H9 (cell line): ENCODE data around the gene ENC1. TPM values are rescaled to one million over a fixed set of nuclear protein-coding genes. Genes with fewer than 3 reads are reported as not detected.

ENCODE experiments used
- DNase-seq: peaks from one replicate; pipeline ENCODE4 v3.0.0-alpha.2; 2017
- H2AFZ ChIP-seq: one replicate; pipeline ENCODE4 v1.6.1; 2013; ENCODE audit warnings: mild to moderate bottlenecking, low read length, control low read depth, moderate library complexity
- H2AK5ac ChIP-seq: 2 replicates; pipeline ENCODE4 v1.6.1; 2013; ENCODE audit warnings: low read length, control low read depth, mixed read lengths; ENCODE audit not compliant: insufficient read length
- H2BK120ac ChIP-seq: one replicate; pipeline ENCODE4 v1.6.1; 2013; ENCODE audit warnings: low read depth, mild to moderate bottlenecking, low read length, control low read depth, inconsistent platforms; ENCODE audit not compliant: poor library complexity, severe bottlenecking
- H2BK12ac ChIP-seq: 2 replicates; pipeline ENCODE4 v1.6.1; 2013; ENCODE audit warnings: low read length, control low read depth, mixed read lengths, low read depth; ENCODE audit not compliant: insufficient read length
- H2BK15ac ChIP-seq: 2 replicates; pipeline ENCODE4 v1.6.1; 2013; ENCODE audit warnings: low read depth, low read length, control low read depth
- H2BK20ac ChIP-seq: one replicate; pipeline ENCODE4 v1.6.1; 2013; ENCODE audit warnings: low read depth, mild to moderate bottlenecking, low read length, control low read depth, inconsistent platforms; ENCODE audit not compliant: poor library complexity, severe bottlenecking
- H2BK5ac ChIP-seq: 2 replicates; pipeline ENCODE4 v1.6.1; 2013; ENCODE audit warnings: low read length, control low read depth, mixed read lengths; ENCODE audit not compliant: insufficient read length
- H3K14ac ChIP-seq: 2 replicates; pipeline ENCODE4 v1.6.1; 2013; ENCODE audit warnings: low read length, control low read depth; ENCODE audit not compliant: insufficient read depth
- H3K18ac ChIP-seq: 2 replicates; pipeline ENCODE4 v1.6.1; 2013; ENCODE audit warnings: low read depth, mild to moderate bottlenecking, mixed read lengths, low read length, control low read depth; ENCODE audit not compliant: insufficient read length
- H3K23ac ChIP-seq: 2 replicates; pipeline ENCODE4 v1.6.1; 2013; ENCODE audit warnings: low read length, control low read depth, mixed read lengths, low read depth; ENCODE audit not compliant: insufficient read length
- H3K23me2 ChIP-seq: 2 replicates; pipeline ENCODE4 v1.6.1; 2013; ENCODE audit warnings: low read depth, mild to moderate bottlenecking, mixed read lengths, low read length, control low read depth; ENCODE audit not compliant: insufficient read length, poor library complexity, severe bottlenecking
- H3K27ac ChIP-seq: 2 replicates; pipeline ENCODE4 v1.5.1; 2013; ENCODE audit warnings: low read length, control low read depth, mixed read lengths, low read depth; ENCODE audit not compliant: insufficient read length
- H3K27me3 ChIP-seq: 2 replicates; pipeline ENCODE4 v1.6.1; 2013; ENCODE audit warnings: low read length, control low read depth, inconsistent platforms; ENCODE audit not compliant: insufficient read depth
- H3K4ac ChIP-seq: 2 replicates; pipeline ENCODE4 v1.6.1; 2013; ENCODE audit warnings: low read depth, mild to moderate bottlenecking, control low read depth, inconsistent platforms, low read length, moderate library complexity
- H3K4me1 ChIP-seq: 2 replicates; pipeline ENCODE4 v1.6.1; 2013; ENCODE audit warnings: low read length, control low read depth, inconsistent platforms; ENCODE audit not compliant: insufficient read depth
- H3K4me2 ChIP-seq: 2 replicates; pipeline ENCODE4 v1.6.1; 2013; ENCODE audit warnings: low read length, control low read depth, mixed read lengths; ENCODE audit not compliant: insufficient read length, insufficient read depth
- H3K56ac ChIP-seq: 2 replicates; pipeline ENCODE4 v1.6.1; 2013; ENCODE audit warnings: low read depth, mild to moderate bottlenecking, mixed read lengths, low read length, control low read depth; ENCODE audit not compliant: insufficient read length
- H3K79me1 ChIP-seq: 2 replicates; pipeline ENCODE4 v1.6.1; 2013; ENCODE audit warnings: low read depth, mild to moderate bottlenecking, moderate library complexity, low read length, control low read depth, inconsistent platforms; ENCODE audit not compliant: insufficient read depth, poor library complexity, severe bottlenecking
- H3K79me2 ChIP-seq: 2 replicates; pipeline ENCODE4 v1.6.1; 2013; ENCODE audit warnings: low read length, control low read depth, inconsistent platforms; ENCODE audit not compliant: insufficient read depth
- H3K9ac ChIP-seq: 2 replicates; pipeline ENCODE4 v1.6.1; 2013; ENCODE audit warnings: low read length, control low read depth, mixed read lengths; ENCODE audit not compliant: insufficient read length; ENCODE audit errors: extremely low read depth
- H3K9me3 ChIP-seq: one replicate; pipeline ENCODE4 v1.6.1; 2013; ENCODE audit warnings: low read depth, low read length, inconsistent platforms; ENCODE audit not compliant: control insufficient read depth
- H3T11ph ChIP-seq: one replicate; pipeline ENCODE4 v1.6.1; 2013; ENCODE audit warnings: mild to moderate bottlenecking, low read length, control low read depth, inconsistent platforms
- H4K20me1 ChIP-seq: one replicate; pipeline ENCODE4 v1.6.1; 2013; ENCODE audit not compliant: control insufficient read depth, insufficient read length, insufficient read depth
- H4K5ac ChIP-seq: 2 replicates; pipeline ENCODE4 v1.6.1; 2013; ENCODE audit warnings: low read depth, mild to moderate bottlenecking, mixed read lengths, low read length, control low read depth; ENCODE audit not compliant: insufficient read length
- H4K8ac ChIP-seq: replicated peaks from 2 replicates; pipeline ENCODE4 v1.6.1; 2013; ENCODE audit warnings: low read length, control low read depth, mixed read lengths, low read depth; ENCODE audit not compliant: insufficient read length
- H4K91ac ChIP-seq: 2 replicates; pipeline ENCODE4 v1.6.1; 2013; ENCODE audit warnings: low read depth, mild to moderate bottlenecking, moderate library complexity, mixed read lengths, low read length, control low read depth; ENCODE audit not compliant: insufficient read length
- H3K27ac Mint-ChIP-seq, 3 experiments: 2 replicates in 2 of 3; 3 replicates in 1 of 3; pipeline ENCODE4 v1.8.0; 2020 to 2021; ENCODE audit warnings: mixed read lengths in 3 of 3, mild to moderate bottlenecking in 1 of 3, moderate library complexity in 1 of 3
- H3K27me3 Mint-ChIP-seq: 2 replicates; pipeline ENCODE4 v1.8.0; 2021; ENCODE audit warnings: low read depth, mild to moderate bottlenecking, moderate library complexity, mixed read lengths
- H3K36me3 Mint-ChIP-seq, 3 experiments: 2 replicates in 2 of 3; 3 replicates in 1 of 3; pipeline ENCODE4 v1.8.0; 2020 to 2021; ENCODE audit warnings: low read depth in 3 of 3, mixed read lengths in 3 of 3; ENCODE audit not compliant: insufficient read depth in 1 of 3
- H3K4me1 Mint-ChIP-seq, 2 experiments: 2 replicates each; pipeline ENCODE4 v1.8.0; 2020; ENCODE audit warnings: mixed read lengths in 2 of 2
- H3K4me3 Mint-ChIP-seq, 2 experiments: 2 replicates in 1 of 2; 3 replicates in 1 of 2; pipeline ENCODE4 v1.8.0; 2020 to 2021; ENCODE audit warnings: mild to moderate bottlenecking in 2 of 2, mixed read lengths in 2 of 2, moderate library complexity in 1 of 2
- H3K9me3 Mint-ChIP-seq, 2 experiments: 2 replicates in 1 of 2; 3 replicates in 1 of 2; pipeline ENCODE4 v1.8.0; 2020; ENCODE audit warnings: mild to moderate bottlenecking in 2 of 2, mixed read lengths in 2 of 2, moderate library complexity in 1 of 2
- WGBS: extraction: QIAGEN DNeasy Blood & Tissue Kit; methylation state at CpG from one replicate; pipeline ENCODE4 v1.1.7; 2013; ENCODE audit warnings: missing lambda C conversion rate, low lambda C conversion rate, mixed read lengths; ENCODE audit not compliant: insufficient read length; ENCODE audit errors: extremely low coverage; 5-methylcytosine and 5-hydroxymethylcytosine counted together
- total RNA-seq: library from RNA; stranded (reverse); gene quantifications from 2 replicates; pipeline ENCODE4 v1.2.1, GENCODE V29; 2021
- TF ChIP-seq, protein P1 (sequence below): fragments of 200-600 bp; sonication (generic); conservative IDR thresholded peaks from 3 replicates; pipeline ENCODE4 v1.8.0; 2021; ENCODE audit warnings: antibody characterized with exemption, mild to moderate bottlenecking

ENC1 gene
- total RNA-seq, 1 experiment from 2014 or later = 14.4 TPM

DNA sequence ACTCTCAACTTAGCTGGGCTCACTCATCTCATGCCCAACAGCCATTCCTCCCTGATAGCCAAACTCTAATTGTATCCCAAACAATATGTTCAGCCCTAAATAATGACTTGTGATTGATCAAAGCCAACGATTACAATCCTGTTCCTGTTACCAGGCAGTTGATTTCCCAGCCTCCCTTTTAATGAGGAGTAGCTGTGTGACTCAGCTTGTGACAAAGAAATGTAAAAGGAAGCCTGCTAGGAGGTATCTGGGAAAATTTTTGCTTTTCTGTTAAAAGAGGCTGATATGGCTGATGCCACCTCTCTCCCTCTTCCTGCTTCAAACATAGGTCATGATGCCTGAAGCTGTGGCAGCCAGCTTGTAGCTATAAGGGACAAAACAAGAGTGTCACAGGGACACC, 19.6 kb upstream of the ENC1 start:
- Histone ChIP-seq H3K27me3 (no peaks in the 10 kb centered on the region), H2BK20ac (no peak overlapping the region), H2BK120ac (no peak overlapping the region), H3K9me3 (no peaks in the 10 kb centered on the region), H2AFZ (no peak overlapping the region), H4K20me1 (no peaks in the 10 kb centered on the region), H4K91ac (no peak overlapping the region), H4K8ac (no peak overlapping the region), H3K4ac (no peak overlapping the region), H3T11ph (no peak overlapping the region), H3K27ac (no peak overlapping the region), H3K79me2 (no peaks in the 10 kb centered on the region), H3K9ac (no peak overlapping the region), H3K56ac (no peak overlapping the region), H3K79me1 (no peaks in the 10 kb centered on the region), H2BK15ac (no peak overlapping the region), H3K14ac (no peak overlapping the region), H2BK12ac (no peak overlapping the region), H3K23ac (no peak overlapping the region), H2AK5ac (no peak overlapping the region), H3K4me1 (no peaks in the 10 kb centered on the region), H3K4me2 (no peak overlapping the region), H2BK5ac (no peak overlapping the region), H3K23me2 (no peaks in the 10 kb centered on the region), H4K5ac (no peak overlapping the region), H3K18ac (no peak overlapping the region)
- WGBS = no CpG with 5 or more reads among the region's 1 CpG
- H3K27me3 Mint-ChIP-seq = no peaks in the 10 kb centered on the region
- TF ChIP-seq, protein P1, sequence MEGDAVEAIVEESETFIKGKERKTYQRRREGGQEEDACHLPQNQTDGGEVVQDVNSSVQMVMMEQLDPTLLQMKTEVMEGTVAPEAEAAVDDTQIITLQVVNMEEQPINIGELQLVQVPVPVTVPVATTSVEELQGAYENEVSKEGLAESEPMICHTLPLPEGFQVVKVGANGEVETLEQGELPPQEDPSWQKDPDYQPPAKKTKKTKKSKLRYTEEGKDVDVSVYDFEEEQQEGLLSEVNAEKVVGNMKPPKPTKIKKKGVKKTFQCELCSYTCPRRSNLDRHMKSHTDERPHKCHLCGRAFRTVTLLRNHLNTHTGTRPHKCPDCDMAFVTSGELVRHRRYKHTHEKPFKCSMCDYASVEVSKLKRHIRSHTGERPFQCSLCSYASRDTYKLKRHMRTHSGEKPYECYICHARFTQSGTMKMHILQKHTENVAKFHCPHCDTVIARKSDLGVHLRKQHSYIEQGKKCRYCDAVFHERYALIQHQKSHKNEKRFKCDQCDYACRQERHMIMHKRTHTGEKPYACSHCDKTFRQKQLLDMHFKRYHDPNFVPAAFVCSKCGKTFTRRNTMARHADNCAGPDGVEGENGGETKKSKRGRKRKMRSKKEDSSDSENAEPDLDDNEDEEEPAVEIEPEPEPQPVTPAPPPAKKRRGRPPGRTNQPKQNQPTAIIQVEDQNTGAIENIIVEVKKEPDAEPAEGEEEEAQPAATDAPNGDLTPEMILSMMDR = no peak
- peaks cover 0 to 8% (median 0%) of the 10 kb centered on the region in 3 experiments; a peak in 2 of 7 replicates for H3K36me3 Mint-ChIP-seq
- DNase-seq = no peak
- no peak overlapping the region for H3K27ac Mint-ChIP-seq
- peaks cover 6 to 7% of the 10 kb centered on the region in 2 experiments; a peak in 3 of 5 replicates for H3K9me3 Mint-ChIP-seq
- H3K4me3 Mint-ChIP-seq = no peak overlapping the region
- peaks cover 0 to 4% of the 10 kb centered on the region in 2 experiments; a peak in 1 of 4 replicates for H3K4me1 Mint-ChIP-seq
